ENCODE measurements around the gene SMIM36.

Gene SMIM36

GRCh38 chr17:55521186-55521585 lies 9.9 kb upstream of the SMIM36 start:
- Histone ChIP-seq H3K27me3 (ENCODE audit: control insufficient read depth in 1 of 2, insufficient read depth in 1 of 2, low read length in 2 of 2) (peaks cover 22 to 26% of the 10 kb centered on the region in 2 experiments), H3K9me3 (ENCODE audit: control insufficient read depth, low read length) (no peaks in the 10 kb centered on the region), H2BK15ac (ENCODE audit: low read depth, poor library complexity, severe bottlenecking) (no peak overlapping the region), H2AK5ac (ENCODE audit: low read length, severe bottlenecking) (no peak overlapping the region), H3K36me3 (ENCODE audit: control insufficient read depth in 1 of 2, insufficient read depth in 2 of 2, low read depth in 1 of 2, low read length in 2 of 2) (no peaks in the 10 kb centered on the region), H2BK12ac (ENCODE audit: low read length in 2 of 2) (no peak overlapping the region), H3K4me3 (ENCODE audit: insufficient read depth in 1 of 2, low read depth in 1 of 2, low read length in 2 of 2) (no peak overlapping the region), H3K4ac (ENCODE audit: low read depth in 1 of 2, low read length in 2 of 2) (no peak overlapping the region), H3K9ac (ENCODE audit: low read length) (no peak overlapping the region), H2BK120ac (ENCODE audit: low read depth, low read length) (no peak overlapping the region), H3K23ac (ENCODE audit: low read length in 2 of 2) (no peak overlapping the region), H2BK5ac (ENCODE audit: low read depth, low read length, poor library complexity, severe bottlenecking) (no peak overlapping the region), H2AFZ (ENCODE audit: low read depth, low read length) (no peak overlapping the region), H3K18ac (ENCODE audit: low read depth in 1 of 2, low read length in 2 of 2) (no peak overlapping the region), H3K14ac (ENCODE audit: low read length in 2 of 2) (no peak overlapping the region), H3K79me1 (replicated peaks; ENCODE audit: low read length, poor library complexity, severe bottlenecking) (no peaks in the 10 kb centered on the region), H3K27ac (ENCODE audit: low read length, poor library complexity, severe bottlenecking) (no peak overlapping the region), H4K8ac (ENCODE audit: low read length) (no peak overlapping the region), H3K4me1 (ENCODE audit: control insufficient read depth, insufficient read depth, low read depth, low read length) (no peaks in the 10 kb centered on the region), H3K4me2 (ENCODE audit: low read length, poor library complexity, severe bottlenecking) (no peak overlapping the region), H4K91ac (ENCODE audit: low read length) (no peak overlapping the region)
- no peak for DNase-seq

- Histone ChIP-seq H3K4me3 (ENCODE audit: insufficient read depth in 1 of 2, low read depth in 1 of 2, low read length in 2 of 2) (no peak overlapping the region), H3K27ac (ENCODE audit: low read length, poor library complexity, severe bottlenecking) (no peak overlapping the region), H4K8ac (ENCODE audit: low read length) (no peak overlapping the region), H3K9me3 (ENCODE audit: control insufficient read depth, low read length) (no peaks in the 10 kb centered on the region), H3K4ac (ENCODE audit: low read depth in 1 of 2, low read length in 2 of 2) (no peak overlapping the region), H3K79me1 (replicated peaks; ENCODE audit: low read length, poor library complexity, severe bottlenecking) (no peaks in the 10 kb centered on the region), H3K9ac (ENCODE audit: low read length) (no peak overlapping the region), H3K23ac (ENCODE audit: low read length in 2 of 2) (no peak overlapping the region), H2AFZ (ENCODE audit: low read depth, low read length) (no peak overlapping the region), H3K27me3 (ENCODE audit: control insufficient read depth in 1 of 2, insufficient read depth in 1 of 2, low read length in 2 of 2) (peaks cover 22 to 26% of the 10 kb centered on the region in 2 experiments), H2BK12ac (ENCODE audit: low read length in 2 of 2) (no peak overlapping the region), H4K91ac (ENCODE audit: low read length) (no peak overlapping the region), H3K4me1 (ENCODE audit: control insufficient read depth, insufficient read depth, low read depth, low read length) (no peaks in the 10 kb centered on the region), H2AK5ac (ENCODE audit: low read length, severe bottlenecking) (no peak overlapping the region), H2BK120ac (ENCODE audit: low read depth, low read length) (no peak overlapping the region), H3K14ac (ENCODE audit: low read length in 2 of 2) (no peak overlapping the region), H3K4me2 (ENCODE audit: low read length, poor library complexity, severe bottlenecking) (no peak overlapping the region), H3K36me3 (ENCODE audit: control insufficient read depth in 1 of 2, insufficient read depth in 2 of 2, low read depth in 1 of 2, low read length in 2 of 2) (no peaks in the 10 kb centered on the region), H2BK5ac (ENCODE audit: low read depth, low read length, poor library complexity, severe bottlenecking) (no peak overlapping the region), H2BK15ac (ENCODE audit: low read depth, poor library complexity, severe bottlenecking) (no peak overlapping the region), H3K18ac (ENCODE audit: low read depth in 1 of 2, low read length in 2 of 2) (no peak overlapping the region)
- no peak for DNase-seq
- 92% methylated on average over 5 of the region's 5 CpGs for WGBS
Observed at GRCh38 chr17:55520402-55520801, 9.2 kb upstream of the SMIM36 start.

- Histone ChIP-seq H3K18ac (ENCODE audit: low read depth in 1 of 2, low read length in 2 of 2) (no peak overlapping the region), H4K91ac (ENCODE audit: low read length) (no peak overlapping the region), H2AK5ac (ENCODE audit: low read length, severe bottlenecking) (no peak overlapping the region), H3K4ac (ENCODE audit: low read depth in 1 of 2, low read length in 2 of 2) (no peak overlapping the region), H3K27me3 (ENCODE audit: control insufficient read depth in 1 of 2, insufficient read depth in 1 of 2, low read length in 2 of 2) (peaks cover 18 to 26% of the 10 kb centered on the region in 2 experiments), H3K14ac (ENCODE audit: low read length in 2 of 2) (no peak overlapping the region), H2BK15ac (ENCODE audit: low read depth, poor library complexity, severe bottlenecking) (no peak overlapping the region), H3K4me1 (ENCODE audit: control insufficient read depth, insufficient read depth, low read depth, low read length) (no peaks in the 10 kb centered on the region), H3K9ac (ENCODE audit: low read length) (no peak overlapping the region), H3K23ac (ENCODE audit: low read length in 2 of 2) (no peak overlapping the region), H2BK120ac (ENCODE audit: low read depth, low read length) (no peak overlapping the region), H3K27ac (ENCODE audit: low read length, poor library complexity, severe bottlenecking) (no peak overlapping the region), H3K4me2 (ENCODE audit: low read length, poor library complexity, severe bottlenecking) (no peak overlapping the region), H3K79me1 (replicated peaks; ENCODE audit: low read length, poor library complexity, severe bottlenecking) (no peaks in the 10 kb centered on the region), H3K9me3 (ENCODE audit: control insufficient read depth, low read length) (no peaks in the 10 kb centered on the region), H3K36me3 (ENCODE audit: control insufficient read depth in 1 of 2, insufficient read depth in 2 of 2, low read depth in 1 of 2, low read length in 2 of 2) (no peaks in the 10 kb centered on the region), H3K4me3 (ENCODE audit: insufficient read depth in 1 of 2, low read depth in 1 of 2, low read length in 2 of 2) (no peak overlapping the region), H4K8ac (ENCODE audit: low read length) (no peak overlapping the region), H2BK5ac (ENCODE audit: low read depth, low read length, poor library complexity, severe bottlenecking) (no peak overlapping the region), H2BK12ac (ENCODE audit: low read length in 2 of 2) (no peak overlapping the region), H2AFZ (ENCODE audit: low read depth, low read length) (no peak overlapping the region)
- 88% methylated on average over 5 of the region's 5 CpGs for WGBS
- DNase-seq: no peak
Observed at GRCh38 chr17:55518510-55518909, 7.3 kb upstream of the SMIM36 start.

- H3K18ac ChIP-seq (ENCODE audit: low read depth in 1 of 2, low read length in 2 of 2): no peak overlapping the region
- H3K79me1 ChIP-seq (replicated peaks; ENCODE audit: low read length, poor library complexity, severe bottlenecking): no peaks in the 10 kb centered on the region
- 36% methylated on average over 5 of the region's 5 CpGs for WGBS
- H3K27me3 ChIP-seq (ENCODE audit: control insufficient read depth in 1 of 2, insufficient read depth in 1 of 2, low read length in 2 of 2): peaks cover 6 to 13% of the 10 kb centered on the region in 2 experiments
- no peak overlapping the region for H2BK15ac ChIP-seq (ENCODE audit: low read depth, poor library complexity, severe bottlenecking)
- H3K4ac ChIP-seq (ENCODE audit: low read depth in 1 of 2, low read length in 2 of 2): no peak overlapping the region
- H2BK120ac ChIP-seq (ENCODE audit: low read depth, low read length): no peak overlapping the region
- peak; percentile 74 for DNase-seq
- no peaks in the 10 kb centered on the region for H3K4me1 ChIP-seq (ENCODE audit: control insufficient read depth, insufficient read depth, low read depth, low read length)
- H4K91ac ChIP-seq (ENCODE audit: low read length): no peak overlapping the region
- H3K27ac ChIP-seq (ENCODE audit: low read length, poor library complexity, severe bottlenecking): no peak overlapping the region
- peak overlapping the region in 1 of 2 experiments; percentile 6 for H2BK12ac ChIP-seq (ENCODE audit: low read length in 2 of 2)
- H3K4me2 ChIP-seq (ENCODE audit: low read length, poor library complexity, severe bottlenecking): no peak overlapping the region
- no peak overlapping the region for H3K4me3 ChIP-seq (ENCODE audit: insufficient read depth in 1 of 2, low read depth in 1 of 2, low read length in 2 of 2)
- H2AK5ac ChIP-seq (ENCODE audit: low read length, severe bottlenecking): no peak overlapping the region
- no peak overlapping the region for H4K8ac ChIP-seq (ENCODE audit: low read length)
- H2BK5ac ChIP-seq (ENCODE audit: low read depth, low read length, poor library complexity, severe bottlenecking): no peak overlapping the region
- H3K23ac ChIP-seq (ENCODE audit: low read length in 2 of 2): no peak overlapping the region
- no peaks in the 10 kb centered on the region for H3K9me3 ChIP-seq (ENCODE audit: control insufficient read depth, low read length)
- peak overlapping the region; percentile 40 for H3K9ac ChIP-seq (ENCODE audit: low read length)
- H3K14ac ChIP-seq (ENCODE audit: low read length in 2 of 2): no peak overlapping the region
- no peaks in the 10 kb centered on the region for H3K36me3 ChIP-seq (ENCODE audit: control insufficient read depth in 1 of 2, insufficient read depth in 2 of 2, low read depth in 1 of 2, low read length in 2 of 2)
- no peak overlapping the region for H2AFZ ChIP-seq (ENCODE audit: low read depth, low read length)
Observed at GRCh38 chr17:55513885-55514590, 2.8 kb upstream of the SMIM36 start.

Data from mesenchymal stem cell (in vitro differentiated cells and primary cell).